Esophagus muscularis mucosa (tissue), 4 donors: ENCODE results near the gene TFPI. TPM values are rescaled to one million over a fixed set of nuclear protein-coding genes. Genes with fewer than 3 reads are reported as not detected.

Experiments used
- DNase-seq: peaks from one replicate; pipeline ENCODE4 v3.0.0-alpha.2; 2017; ENCODE audit errors: extremely low spot score
- H3K27ac ChIP-seq, 4 donors: fragments of 200-600 bp; sonication (generic); replicated peaks in 1 of 4; 1 replicate in 3 of 4; 2 replicates in 1 of 4; pipeline ENCODE4 v1.5.1; 2016 to 2019; ENCODE audit warnings: mild to moderate bottlenecking in 1 of 4
- H3K27me3 ChIP-seq, 4 donors: fragments of 200-600 bp; sonication (generic); one replicate each; pipeline versions ENCODE4 v1.5.1 to v1.6.0; 2016 to 2019
- H3K36me3 ChIP-seq, 4 donors: fragments of 200-600 bp; sonication (generic); one replicate each; pipeline ENCODE4 v1.5.1; 2016 to 2019
- H3K4me1 ChIP-seq, 4 donors: fragments of 200-600 bp; sonication (generic); one replicate each; pipeline ENCODE4 v1.5.1; 2016 to 2019
- H3K4me3 ChIP-seq, 4 donors: fragments of 200-600 bp; sonication (generic); 1 replicate in 2 of 4; 2 replicates in 2 of 4; pipeline ENCODE4 v1.5.1; 2016 to 2019; ENCODE audit warnings: mild to moderate bottlenecking in 4 of 4, moderate library complexity in 1 of 4
- H3K9me3 ChIP-seq, 4 donors: fragments of 200-600 bp; sonication (generic); 1 replicate in 3 of 4; 2 replicates in 1 of 4; pipeline ENCODE4 v1.5.1; 2016 to 2019
- CTCF ChIP-seq, 3 experiments: fragments of 200-600 bp in 2 of 3; fragments of 450-650 bp in 1 of 3; sonication (generic) in 2 of 3; IDR thresholded peaks; one replicate each; pipeline ENCODE4 v1.5.1; 2017 to 2019; ENCODE audit warnings: antibody characterized with exemption in 3 of 3, mild to moderate bottlenecking in 2 of 3, moderate library complexity in 1 of 3
- EP300 ChIP-seq: sonication (generic); formaldehyde crosslinking; IDR thresholded peaks from one replicate; pipeline ENCODE4 v1.6.1; 2017; ENCODE audit warnings: antibody characterized with exemption
- POLR2A ChIP-seq: fragments of 450-650 bp; IDR thresholded peaks from one replicate; pipeline ENCODE4 v1.6.1; 2017; ENCODE audit warnings: antibody characterized with exemption, moderate library complexity, mild to moderate bottlenecking, low read depth
- POLR2AphosphoS5 ChIP-seq, 2 donors: sonication (generic); formaldehyde crosslinking; IDR thresholded peaks; one replicate each; pipeline ENCODE4 v1.6.1; 2017; ENCODE audit warnings: antibody characterized with exemption in 2 of 2
- WGBS: methylation state at CpG from one replicate; pipeline ENCODE4 v1.1.5; 2018; 5-methylcytosine and 5-hydroxymethylcytosine counted together
- intact Hi-C: fragments of 100-400 bp; cut with DNase I; formaldehyde crosslinking; loops from one replicate; pipeline ENCODE4 v1.15.1; 2023
- total RNA-seq, 4 donors: library from RNA; depleted of rRNA; stranded (reverse); fragments of >200 nt; gene quantifications; one replicate each; pipeline versions ENCODE4 v1.1.0 to v1.2.1, GENCODE V29; 2016

The TFPI gene
- total RNA-seq, 4 donors from 2014 or later: 57.3 to 93.1 (median 68.2) TPM

DNA sequence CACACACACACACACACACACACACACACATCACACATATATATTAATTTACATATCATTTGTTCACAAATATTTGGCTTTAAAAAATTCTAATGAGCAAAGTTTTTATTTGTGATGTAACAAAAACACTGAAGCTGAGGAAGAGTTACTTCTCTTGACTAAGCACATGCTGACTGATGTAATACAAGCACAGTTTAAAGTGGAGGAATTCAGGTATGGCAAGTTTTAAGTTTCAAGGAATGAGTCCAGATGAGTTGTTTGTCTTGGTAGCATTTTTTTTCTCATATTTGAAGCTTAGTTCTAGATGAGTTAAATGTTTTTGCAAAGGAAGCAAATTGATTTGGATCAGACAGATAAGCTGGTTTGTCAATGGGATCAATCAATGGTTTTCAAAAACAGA is 86.0 kb downstream of the TFPI start:
- Histone ChIP-seq H3K9me3 (no peaks in the 10 kb centered on the region), H3K36me3 (peaks cover 0 to 8% (median 0%) of the 10 kb centered on the region in 4 donors), H3K4me3 (no peak overlapping the region), H3K27ac (no peak overlapping the region), H3K4me1 (no peaks in the 10 kb centered on the region), H3K27me3 (no peaks in the 10 kb centered on the region)
- no peak for DNase-seq
- TF ChIP-seq POLR2AphosphoS5 (IDR thresholded peaks at IDR 0.05) (no peak), EP300 (no peak), CTCF (IDR thresholded peaks at IDR 0.05) (no peak), POLR2A (no peak)
- intact Hi-C loops: no loop called here

GRCh38 chr2:187466129-187466792 is 88.0 kb downstream of the TFPI start:
- 89% methylated on average over 2 of the region's 2 CpGs for WGBS
- TF ChIP-seq EP300: no peak
- TF ChIP-seq POLR2A: no peak
- TF ChIP-seq POLR2AphosphoS5 (IDR thresholded peaks at IDR 0.05): no peak
- TF ChIP-seq CTCF (IDR thresholded peaks at IDR 0.05): no peak
- intact Hi-C loops: no loop called here
- H3K27me3 ChIP-seq: no peaks in the 10 kb centered on the region
- no peak for DNase-seq
- no peaks in the 10 kb centered on the region for H3K36me3 ChIP-seq
- no peak overlapping the region for H3K27ac ChIP-seq
- no peaks in the 10 kb centered on the region for H3K9me3 ChIP-seq
- no peak overlapping the region for H3K4me3 ChIP-seq
- no peaks in the 10 kb centered on the region for H3K4me1 ChIP-seq

DNA sequence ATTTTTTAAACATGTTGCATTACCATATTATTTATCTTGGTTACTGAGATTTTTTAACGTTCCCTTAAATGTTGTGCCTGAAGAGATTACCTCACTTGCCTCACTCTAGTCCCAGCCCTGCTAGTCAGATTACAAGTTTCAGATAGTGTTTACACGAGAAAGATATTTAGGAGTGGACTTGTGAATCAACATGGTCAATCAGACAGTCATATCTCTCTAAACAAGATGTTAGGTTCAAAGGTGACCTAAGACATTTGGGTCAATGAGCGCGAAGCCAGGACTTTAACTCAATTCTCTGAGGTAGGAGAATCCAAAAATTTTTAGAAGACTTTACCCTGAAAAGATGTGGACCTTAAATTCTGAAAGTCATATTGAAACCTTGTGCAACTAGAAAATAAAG is 91.4 kb downstream of the TFPI start:
- 35% methylated on average over 4 of the region's 4 CpGs for WGBS
- H3K27ac ChIP-seq: no peak overlapping the region
- TF ChIP-seq CTCF (IDR thresholded peaks at IDR 0.05) (no peak), POLR2AphosphoS5 (IDR thresholded peaks at IDR 0.05) (no peak), POLR2A (no peak), EP300 (no peak)
- H3K4me1 ChIP-seq: no peaks in the 10 kb centered on the region
- H3K9me3 ChIP-seq: no peaks in the 10 kb centered on the region
- intact Hi-C loops: no loop called here
- H3K4me3 ChIP-seq: no peak overlapping the region
- DNase-seq: no peak
- no peaks in the 10 kb centered on the region for H3K27me3 ChIP-seq
- H3K36me3 ChIP-seq: no peaks in the 10 kb centered on the region

DNA sequence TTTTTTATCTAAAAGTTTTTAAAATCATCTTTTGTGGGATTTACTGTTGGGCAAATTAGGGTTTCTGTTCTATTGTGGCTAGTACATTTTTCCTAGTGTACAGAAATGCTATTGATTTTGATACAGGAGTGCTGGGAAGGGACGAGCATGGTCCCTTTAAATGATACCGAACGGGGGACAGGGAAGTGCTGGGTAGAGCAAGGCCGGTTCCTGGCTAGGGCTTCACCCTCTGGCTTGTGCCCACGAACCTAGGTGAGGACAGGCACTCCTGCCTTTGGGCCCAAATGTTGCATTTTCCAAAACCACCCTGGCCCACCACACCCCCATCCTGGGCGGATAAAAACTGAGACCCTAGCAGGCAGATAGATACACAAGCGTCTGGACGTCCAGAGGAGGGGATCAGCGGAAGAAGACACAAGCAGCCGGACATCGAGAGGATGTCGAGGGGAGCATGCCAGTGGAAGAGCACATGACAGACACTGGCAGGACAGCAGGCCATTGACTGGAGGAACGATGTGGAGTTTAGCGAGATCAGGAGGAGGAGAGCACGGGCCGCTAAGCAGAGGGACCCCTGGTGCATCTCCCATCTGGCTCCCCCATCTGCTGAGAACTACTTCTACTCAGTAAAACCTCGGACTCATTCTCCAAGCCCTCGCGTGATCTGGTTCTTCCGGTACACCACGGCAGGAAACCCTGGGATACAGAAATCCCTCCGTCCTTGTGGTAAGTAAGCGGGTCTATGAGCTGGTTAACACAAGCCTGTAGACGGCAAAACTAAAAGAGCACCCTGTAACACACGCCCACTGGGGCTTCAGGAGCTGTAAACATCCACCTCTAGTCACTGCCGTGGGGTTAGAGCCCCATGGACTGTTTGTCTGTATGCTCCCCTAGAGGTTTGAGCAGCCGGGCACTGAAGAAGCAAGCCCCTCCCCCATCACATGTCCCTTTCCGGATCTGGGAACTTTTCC is 92.7 kb downstream of the TFPI start:
- DNase-seq: no peak
- no peaks in the 10 kb centered on the region for H3K9me3 ChIP-seq
- H3K27ac ChIP-seq: peak overlapping the region in 1 of 4 donors; percentile 13
- H3K36me3 ChIP-seq: no peaks in the 10 kb centered on the region
- intact Hi-C loops: no loop called here
- no peaks in the 10 kb centered on the region for H3K27me3 ChIP-seq
- H3K4me3 ChIP-seq: peak overlapping the region; percentile 32 to 47 (median 36)
- 71% methylated on average over 28 of the region's 28 CpGs for WGBS
- H3K4me1 ChIP-seq: no peaks in the 10 kb centered on the region
- TF ChIP-seq EP300: no peak

DNA sequence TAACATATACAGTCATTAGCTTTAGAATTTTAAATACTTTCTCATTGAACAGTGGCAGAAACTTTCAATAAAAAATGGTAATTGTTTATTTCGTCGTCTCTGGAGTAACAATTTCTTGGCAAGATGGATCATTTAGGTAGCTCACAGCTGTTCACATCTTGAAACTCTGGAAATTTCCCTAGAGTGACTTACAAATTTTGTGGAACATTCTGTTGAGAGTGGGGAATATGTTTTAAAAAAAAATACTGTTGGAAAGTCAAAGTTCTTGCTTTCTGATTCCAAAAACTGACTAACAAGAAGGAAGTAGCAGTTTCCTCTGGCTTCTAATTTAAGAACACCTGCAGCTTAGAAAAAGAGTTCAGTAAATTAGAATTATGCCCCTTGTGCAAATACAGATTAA is 95.0 kb downstream of the TFPI start:
- TF ChIP-seq POLR2AphosphoS5 (IDR thresholded peaks at IDR 0.05): no peak
- TF ChIP-seq EP300: no peak
- TF ChIP-seq CTCF (IDR thresholded peaks at IDR 0.05): no peak
- TF ChIP-seq POLR2A: no peak
- H3K4me1 ChIP-seq: no peaks in the 10 kb centered on the region
- no peak for DNase-seq
- no peak overlapping the region for H3K27ac ChIP-seq
- no peak overlapping the region for H3K4me3 ChIP-seq
- no peaks in the 10 kb centered on the region for H3K36me3 ChIP-seq
- intact Hi-C loops: no loop called here
- WGBS: 44% methylated on average over 2 of the region's 2 CpGs
- no peaks in the 10 kb centered on the region for H3K27me3 ChIP-seq
- H3K9me3 ChIP-seq: no peaks in the 10 kb centered on the region
